Measurements from ENCODE around the gene LGR6.
A peak's percentile ranks its signal among the peaks of the same experiment; 100 is the strongest.

The LGR6 gene

GRCh38 chr1:202200112-202200548 lies 6.5 kb downstream of the LGR6 start:
- DNase-seq = no peak

DNA sequence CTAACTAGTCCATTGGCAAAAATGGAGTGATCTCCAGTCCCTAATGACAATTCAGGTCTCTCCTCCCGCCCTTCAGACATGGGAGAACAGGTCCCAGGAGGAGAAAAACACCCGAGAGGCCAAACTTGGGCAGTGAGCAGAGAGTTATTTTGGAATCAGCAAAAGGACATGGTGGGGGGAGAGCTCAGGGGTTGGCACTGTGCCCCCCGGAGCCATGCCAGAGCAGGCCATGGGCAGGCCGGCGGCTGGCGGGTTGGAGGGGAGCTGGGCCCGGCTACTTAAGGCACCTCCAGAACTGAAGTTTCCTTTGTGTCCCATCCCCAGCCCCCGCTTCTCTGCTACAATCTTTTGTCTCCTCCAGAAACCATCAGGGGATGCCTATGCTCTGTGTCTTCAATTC lies 7.1 kb downstream of the LGR6 start:
- DNase-seq = no peak

- no peak for DNase-seq
These were observed 7.7 kb downstream of the LGR6 start for GRCh38 chr1:202201266-202201665.

DNA sequence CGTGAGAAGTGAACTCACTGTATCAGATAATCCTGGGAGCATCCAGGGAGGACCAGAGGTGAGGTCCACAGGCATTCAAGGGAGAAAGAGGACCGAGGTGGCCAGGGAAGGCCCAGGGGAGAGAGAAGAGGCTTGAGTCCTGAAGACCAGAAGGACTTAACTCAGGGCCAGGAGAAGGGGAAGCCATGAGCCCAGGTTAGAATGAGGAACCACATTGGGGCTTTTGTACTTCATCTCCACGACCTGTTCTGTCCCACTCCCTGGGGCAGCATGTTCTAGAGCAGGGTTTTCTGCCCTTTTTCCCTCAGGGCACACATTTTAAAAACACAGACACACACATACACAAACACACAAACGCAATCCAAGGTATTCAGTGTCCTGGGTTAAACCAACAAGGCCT lies 8.4 kb downstream of the LGR6 start:
- DNase-seq = no peak

GRCh38 chr1:202202500-202203168 lies 9.0 kb downstream of the LGR6 start:
- DNase-seq = no peak

DNA sequence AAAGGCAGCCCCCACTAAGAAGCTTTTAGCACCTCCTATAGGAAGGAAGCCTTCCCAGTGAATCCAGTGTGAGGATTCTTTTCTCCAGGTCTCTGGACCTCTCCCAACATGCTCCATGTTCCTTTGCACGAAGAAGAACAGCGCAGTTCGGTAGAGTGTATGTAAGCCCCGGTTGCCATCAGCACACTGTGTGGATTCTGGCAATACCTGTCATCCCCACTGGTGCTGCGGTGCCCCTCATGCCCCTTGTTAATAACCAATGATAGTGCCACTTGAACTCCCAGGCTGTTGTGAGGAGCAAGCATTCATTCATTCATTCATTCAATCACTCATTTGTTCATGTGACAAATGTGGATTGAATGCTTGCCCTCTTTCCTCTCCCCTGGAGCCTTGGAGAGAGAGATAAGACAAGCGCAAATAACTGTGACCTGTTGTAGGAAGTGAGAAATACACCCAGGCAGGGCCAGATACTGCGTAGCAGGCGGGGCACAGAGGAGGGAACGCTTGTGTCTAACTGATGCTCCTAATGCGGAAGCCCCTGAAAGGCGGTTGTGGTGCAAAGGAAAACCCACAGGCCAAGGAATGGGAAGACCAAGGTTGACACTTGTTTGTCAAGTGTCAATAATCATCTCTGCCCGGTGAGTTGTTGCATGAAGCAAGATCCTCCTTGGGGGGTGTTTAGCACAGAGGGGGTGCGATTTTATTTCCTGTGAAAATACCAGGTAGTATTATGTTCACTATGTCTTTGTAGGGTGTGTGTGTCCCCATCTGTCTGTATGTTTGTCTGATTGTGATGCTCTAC lies 9.8 kb downstream of the LGR6 start:
- no peak for DNase-seq

GRCh38 chr1:202204065-202204464 lies 10.5 kb downstream of the LGR6 start:
- DNase-seq = no peak

DNA sequence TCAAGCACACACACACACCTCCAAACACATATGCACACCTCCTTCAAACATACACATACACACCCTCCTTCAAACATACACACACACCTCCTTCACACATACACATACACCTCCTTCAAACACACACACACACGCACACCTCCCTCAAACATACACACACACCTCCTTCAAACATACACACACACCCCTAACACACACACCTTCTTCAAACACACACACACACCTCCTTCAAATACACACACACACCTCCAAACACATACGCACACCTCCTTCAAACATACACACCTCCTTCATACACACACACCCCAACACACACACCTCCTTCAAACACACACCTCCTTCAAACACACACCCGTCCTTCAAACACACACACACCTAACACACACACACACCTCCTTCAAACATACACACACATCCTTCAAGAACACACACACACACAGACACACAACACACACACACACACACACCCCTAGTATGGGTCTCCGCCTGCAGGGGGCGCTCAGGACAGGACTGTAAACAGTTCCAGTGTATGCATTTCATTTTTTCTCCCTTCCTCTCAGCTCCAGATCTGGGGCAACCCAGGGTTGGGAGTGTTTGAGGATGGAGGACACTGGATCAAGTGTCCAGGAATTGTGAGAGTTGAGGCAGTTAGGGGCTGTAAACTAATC lies 12.1 kb downstream of the LGR6 start:
- DNase-seq = no peak

- peak; percentile 51 for DNase-seq
These were observed 13.7 kb downstream of the LGR6 start for GRCh38 chr1:202207292-202207691.

- DNase-seq = no peak
These were observed 14.8 kb downstream of the LGR6 start for GRCh38 chr1:202208351-202208857.

GRCh38 chr1:202210385-202210784 lies 16.8 kb downstream of the LGR6 start:
- peak; percentile 72 for DNase-seq

- no peak for DNase-seq
These were observed 17.4 kb downstream of the LGR6 start for GRCh38 chr1:202210969-202211368.

- DNase-seq = no peak
These were observed 19.2 kb downstream of the LGR6 start for GRCh38 chr1:202212787-202213186.

GRCh38 chr1:202213361-202214088 lies 19.9 kb downstream of the LGR6 start:
- DNase-seq = peak; percentile 56

- DNase-seq = no peak
These were observed 20.7 kb downstream of the LGR6 start for GRCh38 chr1:202214089-202214843.

DNA sequence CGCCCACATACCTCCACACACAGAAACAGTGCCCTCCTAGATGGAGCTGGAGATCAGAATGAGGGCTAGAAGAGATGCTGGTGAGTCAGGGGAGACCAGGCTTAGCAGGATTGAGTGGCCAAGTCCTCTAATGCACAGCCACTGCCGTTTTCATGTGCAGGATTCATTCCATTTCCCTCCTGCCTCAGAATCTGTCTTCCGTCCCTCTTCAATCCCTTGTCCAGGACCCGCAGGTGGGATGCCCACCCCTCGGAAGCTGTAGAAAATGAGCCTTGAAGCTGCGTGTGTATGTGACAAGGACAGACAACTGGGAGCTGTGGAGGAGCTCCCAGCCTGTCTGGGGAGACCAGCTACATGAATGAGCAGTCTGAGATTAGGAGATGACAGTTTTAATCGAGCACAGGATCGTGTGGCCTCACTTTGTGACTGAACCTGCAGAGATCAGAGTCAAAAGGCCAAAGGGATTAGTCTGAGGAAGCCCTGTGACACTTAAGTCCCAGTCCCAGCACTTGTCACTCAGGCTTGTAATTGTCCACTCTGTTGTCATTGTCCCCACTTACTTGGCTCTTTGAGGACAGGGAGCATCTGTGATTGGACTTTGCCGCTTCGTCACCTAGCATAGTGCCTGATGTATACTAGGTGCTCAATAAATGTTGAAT lies 22.0 kb downstream of the LGR6 start:
- DNase-seq = no peak

- DNase-seq = no peak
These were observed 23.1 kb downstream of the LGR6 start for GRCh38 chr1:202216691-202217090.

GRCh38 chr1:202217516-202217915 lies 23.9 kb downstream of the LGR6 start:
- no peak for DNase-seq

GRCh38 chr1:202217951-202218350 lies 24.4 kb downstream of the LGR6 start:
- DNase-seq = no peak

- no peak for DNase-seq
These were observed 27.1 kb downstream of the LGR6 start for GRCh38 chr1:202220733-202221132.
